T47D (cell line): Measurements from ENCODE around the gene CACNG1.
"Not testable (repeated sequence)": the region's sequence is repeated elsewhere in the genome, so short reads cannot be mapped to it uniquely, and the experiment has no call there.

ENCODE experiments used
- DNase-seq, 2 experiments: peaks; one replicate each; pipeline versions ENCODE4 v3.0.0 to v3.0.0-alpha.2; 2011 to 2012; ENCODE audit warnings: low read depth in 1 of 2, low spot score in 1 of 2
- JUND ChIP-seq: IDR thresholded peaks from 2 replicates; pipeline ENCODE4 v1.6.1; 2012; ENCODE audit warnings: low read depth
- in situ Hi-C: cut with HindIII; loops from 2 replicates; pipeline ENCODE4 v1.10.0; 2016; ENCODE audit warnings: low sequenced_read_pairs, low pct_unique_long_range_greater_than_20kb

Gene CACNG1

DNA sequence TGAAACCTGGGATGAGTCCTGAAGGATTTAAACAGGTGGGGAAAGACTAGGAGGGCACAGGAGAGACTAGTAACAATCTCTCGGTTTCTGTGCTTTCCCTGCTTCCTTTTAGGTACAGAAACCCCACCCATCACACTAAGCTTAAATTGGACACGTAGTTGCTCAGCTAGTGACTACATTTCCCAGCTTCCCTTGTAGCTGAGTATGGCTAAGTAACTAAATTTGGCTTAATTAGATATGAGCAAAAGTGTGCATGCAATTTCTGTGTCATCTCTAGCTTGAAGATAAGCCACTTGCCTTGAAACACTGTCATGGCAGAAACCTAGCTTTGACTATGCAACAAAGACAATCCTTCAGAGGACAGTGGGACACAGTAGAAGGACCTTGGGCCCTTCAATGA, 36.5 kb downstream of the CACNG1 start:
- no peak for TF ChIP-seq JUND
- in situ Hi-C loops, result no loop called here
- DNase-seq, result no peak

- no peak for TF ChIP-seq JUND
- in situ Hi-C loops, result no loop called here
- DNase-seq, result no peak
Measured at GRCh38 chr17:67082107-67082506, 37.8 kb downstream of the CACNG1 start.

DNA sequence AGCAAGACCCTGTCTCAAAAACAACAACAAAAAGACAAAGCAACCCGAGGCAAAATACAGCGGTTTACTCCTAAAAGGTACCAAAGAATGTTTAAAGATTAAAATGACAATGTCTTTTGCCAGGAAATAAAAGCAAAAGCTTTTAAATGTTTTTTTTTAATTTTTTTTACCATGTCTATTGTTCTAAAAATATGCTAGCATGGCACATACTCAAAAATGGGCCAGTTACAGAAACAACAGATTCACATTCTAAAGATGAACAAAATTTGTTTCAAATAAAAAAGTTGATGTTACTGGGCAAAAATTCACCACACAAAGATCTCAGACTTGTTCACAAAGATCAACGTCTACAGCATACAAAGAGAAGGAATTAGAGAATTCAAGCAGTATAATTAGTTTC, 41.1 kb downstream of the CACNG1 start:
- in situ Hi-C loops, result no loop called here
- TF ChIP-seq JUND, result no peak
- no peak for DNase-seq

- TF ChIP-seq JUND, result no peak
- in situ Hi-C loops, result no loop called here
- DNase-seq, result no peak
Measured at GRCh38 chr17:67088639-67089038, 44.3 kb downstream of the CACNG1 start.

GRCh38 chr17:67090341-67090740, 46.0 kb downstream of the CACNG1 start:
- no peak for DNase-seq

DNA sequence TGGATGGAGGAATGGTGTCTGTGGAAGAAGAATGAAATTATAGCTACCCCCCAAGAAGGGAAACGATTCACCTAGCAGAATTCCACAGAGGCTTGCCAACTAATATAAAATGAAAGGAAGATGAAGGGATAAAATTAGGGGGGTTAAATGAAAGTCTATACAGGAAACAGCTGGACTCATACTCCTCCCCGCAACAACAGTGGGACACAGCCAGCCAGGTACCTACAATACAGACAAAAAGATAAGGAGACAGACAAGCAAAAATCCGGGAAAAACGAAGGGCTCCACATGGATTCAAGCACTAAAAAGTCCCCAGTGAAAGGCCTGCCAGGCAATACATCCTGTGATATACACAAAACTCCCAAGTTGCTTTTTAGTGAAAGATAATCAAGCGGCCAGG, 47.9 kb downstream of the CACNG1 start:
- in situ Hi-C loops, result no loop called here
- TF ChIP-seq JUND, result no peak
- no peak for DNase-seq

More at GRCh38 chr17:67090341-67090740, 46.0 kb downstream of the CACNG1 start:
- in situ Hi-C loops, result no loop called here
- TF ChIP-seq JUND, result no peak

- DNase-seq, in situ Hi-C loops: not testable (repeated sequence)
Measured at GRCh38 chr17:67092710-67093109, 48.4 kb downstream of the CACNG1 start.

DNA sequence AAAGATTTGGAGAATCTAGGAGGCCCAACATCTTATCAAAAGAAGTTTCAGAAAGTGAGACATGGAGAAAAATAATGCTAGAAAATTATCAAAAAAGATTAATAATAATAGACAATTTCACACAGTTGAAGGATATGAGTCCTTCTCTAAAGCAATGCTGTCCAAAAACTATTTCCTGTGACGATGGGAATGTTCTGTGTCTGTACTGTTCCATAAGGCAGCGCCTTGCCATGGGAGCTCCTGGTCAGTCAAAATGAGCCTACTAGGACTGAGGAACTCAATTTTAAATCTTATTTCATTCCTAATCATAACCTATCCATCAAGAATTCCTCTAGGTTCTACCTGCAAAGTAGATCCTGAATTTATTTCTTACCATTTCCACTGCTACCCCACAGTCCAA, 49.0 kb downstream of the CACNG1 start:
- in situ Hi-C loops, result no loop called here
- DNase-seq, result no peak
- no peak for TF ChIP-seq JUND

GRCh38 chr17:67095291-67095690, 50.9 kb downstream of the CACNG1 start:
- DNase-seq, in situ Hi-C loops: not testable (repeated sequence)

DNA sequence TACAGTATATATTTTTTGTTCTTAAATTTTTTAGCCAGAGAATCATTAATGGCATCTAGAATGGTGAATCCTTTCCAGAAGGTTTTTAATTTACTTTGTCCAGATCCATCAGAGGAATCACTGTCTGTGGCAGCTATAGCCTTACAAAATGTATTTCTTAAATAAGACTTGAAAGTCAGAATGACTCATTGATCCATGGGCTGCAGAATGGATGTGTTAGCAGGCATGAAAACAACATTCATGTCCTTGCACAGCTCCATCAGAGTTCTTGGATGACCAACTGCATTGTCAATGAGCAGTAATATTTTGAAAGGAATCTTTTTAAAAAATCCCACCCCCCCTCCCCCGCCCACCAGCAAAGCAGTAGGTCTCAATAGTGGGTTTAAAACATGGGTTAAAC, 51.4 kb downstream of the CACNG1 start:
- DNase-seq, result no peak
- in situ Hi-C loops, result no loop called here
- no peak for TF ChIP-seq JUND

GRCh38 chr17:67096609-67097008, 52.3 kb downstream of the CACNG1 start:
- no peak for DNase-seq
- TF ChIP-seq JUND, result no peak
- in situ Hi-C loops, result no loop called here

DNA sequence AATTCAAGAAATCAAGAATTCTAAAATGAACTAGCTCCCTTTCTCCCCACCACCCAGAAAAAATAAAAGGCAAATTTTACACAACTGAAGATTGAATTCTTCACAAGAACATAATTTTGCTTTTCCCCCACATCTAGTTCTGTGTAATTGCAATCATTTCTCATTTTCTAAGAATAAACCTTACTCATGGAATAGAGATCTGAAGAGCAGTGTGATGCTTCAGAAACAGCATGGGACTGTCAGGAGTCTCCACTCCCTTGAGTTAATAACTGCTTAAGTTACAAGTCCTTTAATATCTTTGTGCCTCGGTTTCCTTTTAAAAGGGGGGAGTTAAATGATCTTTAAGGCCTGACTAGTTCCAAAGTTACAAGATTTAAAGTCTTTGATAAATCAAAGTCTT, 53.7 kb downstream of the CACNG1 start:
- in situ Hi-C loops, result no loop called here
- no peak for TF ChIP-seq JUND
- no peak for DNase-seq

- DNase-seq, in situ Hi-C loops: not testable (repeated sequence)
Measured at GRCh38 chr17:67104641-67105040, 60.3 kb downstream of the CACNG1 start.

DNA sequence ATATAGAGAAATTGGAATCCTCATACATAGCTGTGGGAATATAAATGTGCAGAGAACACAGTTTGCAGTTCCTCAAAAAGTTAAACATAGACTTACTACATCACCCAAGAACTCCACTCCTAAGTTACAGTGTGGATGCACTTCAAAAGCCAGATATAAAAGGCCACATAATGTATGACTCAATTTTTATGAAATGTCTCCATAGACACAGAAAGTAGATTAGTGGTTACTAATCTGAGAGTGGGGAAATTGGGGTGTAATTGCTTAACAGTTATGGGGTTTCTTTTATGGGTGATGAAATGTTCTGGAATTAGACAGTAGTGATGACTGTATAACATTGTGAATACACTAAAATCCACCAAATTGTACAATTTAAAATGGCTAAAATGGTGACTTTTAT, 60.9 kb downstream of the CACNG1 start:
- no peak for DNase-seq
- TF ChIP-seq JUND, result no peak
- in situ Hi-C loops, result no loop called here
